Measurements from ENCODE around the gene LRRC47. TPM values are rescaled to one million over a fixed set of nuclear protein-coding genes. Genes with fewer than 3 reads are reported as not detected.

LRRC47 gene
- 59.2 and 63.5 TPM in 2 replicates for polyA plus RNA-seq
- polyA minus RNA-seq, result 54.2 and 68.2 TPM in 2 replicates

GRCh38 chr1:3796215-3797061 lies at the start of gene LRRC47:
TSS of gene LRRC47 (minus strand) at chr1:3796498. CDS start at chr1:3796476, 22 bp downstream.
- no peaks in the 10 kb centered on the region for H3K36me3 ChIP-seq (ENCODE audit: insufficient read depth, low read length)
- H3K4me2 ChIP-seq (ENCODE audit: low read length), result peak within 1 kb of the TSS; percentile 78
- no peaks in the 10 kb centered on the region for H3F3A ChIP-seq (ENCODE audit: insufficient read depth, low read length, poor library complexity, severe bottlenecking)
- H4K20me1 ChIP-seq (ENCODE audit: insufficient read depth), result peaks cover 7% of the 10 kb centered on the region
- H3K79me2 ChIP-seq (replicated peaks; ENCODE audit: insufficient read depth, low read length), result peaks cover 21% of the 10 kb centered on the region
- H3K27ac ChIP-seq (ENCODE audit: low read length), result peak within 1 kb of the TSS; percentile 68
- H2AFZ ChIP-seq (ENCODE audit: low read depth, low read length), result peak within 1 kb of the TSS; percentile 88
- TF ChIP-seq MXI1 (conservative IDR thresholded peaks at IDR 0.05; ENCODE audit: poor library complexity, severe bottlenecking), result peak; percentile 92
- no peak for TF ChIP-seq EZH2 (IDR thresholded peaks at IDR 0.05; ENCODE audit: borderline replicate concordance, insufficient read depth, low read length, poor library complexity, severe bottlenecking)
- peak; percentile 58 for TF ChIP-seq TAF1 (IDR thresholded peaks at IDR 0.05; ENCODE audit: low read depth)
- peak; percentile 93 for TF ChIP-seq POLR2AphosphoS5 (IDR thresholded peaks at IDR 0.05)
- peak; percentile 69 for TF ChIP-seq REST (IDR thresholded peaks at IDR 0.05; ENCODE audit: borderline replicate concordance)
- peak; percentile 59 for TF ChIP-seq EP300 (conservative IDR thresholded peaks at IDR 0.05; ENCODE audit: poor library complexity, severe bottlenecking)
- TF ChIP-seq CTCF (IDR thresholded peaks at IDR 0.05; ENCODE audit: poor library complexity, severe bottlenecking), result no peak
- no peaks in the 10 kb centered on the region for H3K9me3 ChIP-seq (ENCODE audit: low read length)
- H3K9ac ChIP-seq (ENCODE audit: low read length), result peak within 1 kb of the TSS; percentile 78
- H3K9me2 ChIP-seq (ENCODE audit: insufficient read depth, low read length), result no peaks in the 10 kb centered on the region
- peak within 1 kb of the TSS; percentile 94 for H3K4me3 ChIP-seq (ENCODE audit: low read length)
- H3K27me3 ChIP-seq (ENCODE audit: insufficient read depth, low read depth, low read length), result no peaks in the 10 kb centered on the region

- peaks cover 2% of the 10 kb centered on the region for H3K36me3 ChIP-seq (ENCODE audit: insufficient read depth, low read length)
These were observed 46.6 kb upstream of the LRRC47 start for GRCh38 chr1:3842912-3843311.

More at GRCh38 chr1:3842912-3843311, 46.6 kb upstream of the LRRC47 start:
- H3K9me2 ChIP-seq (ENCODE audit: insufficient read depth, low read length), result no peaks in the 10 kb centered on the region
- no peaks in the 10 kb centered on the region for H3K9me3 ChIP-seq (ENCODE audit: low read length)
- H3F3A ChIP-seq (ENCODE audit: insufficient read depth, low read length, poor library complexity, severe bottlenecking), result no peaks in the 10 kb centered on the region
- H3K27me3 ChIP-seq (ENCODE audit: insufficient read depth, low read depth, low read length), result no peaks in the 10 kb centered on the region
- TF ChIP-seq SMC3 (conservative IDR thresholded peaks at IDR 0.05; ENCODE audit: poor library complexity) (no peak), POLR2AphosphoS5 (IDR thresholded peaks at IDR 0.05) (no peak), CTCF (IDR thresholded peaks at IDR 0.05; ENCODE audit: poor library complexity, severe bottlenecking) (no peak), REST (IDR thresholded peaks at IDR 0.05; ENCODE audit: borderline replicate concordance) (no peak), EZH2 (IDR thresholded peaks at IDR 0.05; ENCODE audit: borderline replicate concordance, insufficient read depth, low read length, poor library complexity, severe bottlenecking) (no peak), EP300 (conservative IDR thresholded peaks at IDR 0.05; ENCODE audit: poor library complexity, severe bottlenecking) (no peak), TAF1 (IDR thresholded peaks at IDR 0.05; ENCODE audit: low read depth) (no peak), RAD21 (conservative IDR thresholded peaks at IDR 0.05) (no peak), MXI1 (conservative IDR thresholded peaks at IDR 0.05; ENCODE audit: poor library complexity, severe bottlenecking) (no peak)
- no peak overlapping the region for H3K4me3 ChIP-seq (ENCODE audit: low read length)
- H4K20me1 ChIP-seq (ENCODE audit: insufficient read depth), result no peaks in the 10 kb centered on the region
- H3K9ac ChIP-seq (ENCODE audit: low read length), result no peak overlapping the region
- no peak overlapping the region for H2AFZ ChIP-seq (ENCODE audit: low read depth, low read length)
- no peak overlapping the region for H3K4me2 ChIP-seq (ENCODE audit: low read length)
- no peak overlapping the region for H3K27ac ChIP-seq (ENCODE audit: low read length)
- no peaks in the 10 kb centered on the region for H3K79me2 ChIP-seq (replicated peaks; ENCODE audit: insufficient read depth, low read length)

Measured in neural cell (in vitro differentiated cells).